Placental epithelial cell (primary cell): Measurements from ENCODE around the gene TLCD3B. TPM values are rescaled to one million over a fixed set of nuclear protein-coding genes. Genes with fewer than 3 reads are reported as not detected.

Experiments used
- total RNA-seq: library from RNA; depleted of rRNA; stranded (reverse); fragments of >200 nt; gene quantifications from 2 replicates; pipeline ENCODE4 v1.2.3, GENCODE V29; 2012

Gene TLCD3B, protein sequence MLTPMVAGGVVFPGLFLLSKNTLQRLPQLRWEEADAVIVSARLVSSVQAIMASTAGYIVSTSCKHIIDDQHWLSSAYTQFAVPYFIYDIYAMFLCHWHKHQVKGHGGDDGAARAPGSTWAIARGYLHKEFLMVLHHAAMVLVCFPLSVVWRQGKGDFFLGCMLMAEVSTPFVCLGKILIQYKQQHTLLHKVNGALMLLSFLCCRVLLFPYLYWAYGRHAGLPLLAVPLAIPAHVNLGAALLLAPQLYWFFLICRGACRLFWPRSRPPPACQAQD
- not detected in 2 replicates for total RNA-seq

DNA sequence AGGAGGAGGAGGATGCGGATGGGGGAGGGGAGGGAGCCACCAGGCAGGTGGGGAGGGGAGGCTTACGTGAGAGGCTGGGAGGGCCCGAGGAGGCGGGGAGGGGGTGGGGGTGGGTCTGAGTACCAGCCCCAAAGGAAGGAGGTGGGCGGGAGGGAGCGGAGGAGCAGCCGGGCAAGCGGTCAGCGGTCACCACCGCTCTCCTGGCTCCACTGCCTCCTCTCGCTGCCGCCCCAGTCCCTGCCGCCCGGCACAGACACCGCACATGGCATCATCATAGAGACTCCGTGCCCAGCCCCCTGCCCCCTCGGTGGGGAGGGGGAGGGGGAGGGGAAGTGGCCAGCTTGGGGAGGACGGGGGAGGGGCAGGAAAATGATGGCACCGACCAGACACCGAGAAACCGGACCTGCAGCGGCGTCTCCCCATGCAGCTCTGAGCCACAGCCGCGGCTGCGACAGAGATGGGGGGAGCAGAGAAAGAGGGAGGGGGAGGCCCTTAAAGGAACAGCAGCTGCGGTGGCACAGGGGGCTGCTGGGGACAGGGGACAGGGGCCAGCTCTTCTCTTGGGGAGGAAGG, at the start of gene TLCD3B:
TSS of gene TLCD3B (minus strand) at position 431 of the 573 bp plus-strand sequence. CDS start 744 bp downstream, outside the sequence.

DNA sequence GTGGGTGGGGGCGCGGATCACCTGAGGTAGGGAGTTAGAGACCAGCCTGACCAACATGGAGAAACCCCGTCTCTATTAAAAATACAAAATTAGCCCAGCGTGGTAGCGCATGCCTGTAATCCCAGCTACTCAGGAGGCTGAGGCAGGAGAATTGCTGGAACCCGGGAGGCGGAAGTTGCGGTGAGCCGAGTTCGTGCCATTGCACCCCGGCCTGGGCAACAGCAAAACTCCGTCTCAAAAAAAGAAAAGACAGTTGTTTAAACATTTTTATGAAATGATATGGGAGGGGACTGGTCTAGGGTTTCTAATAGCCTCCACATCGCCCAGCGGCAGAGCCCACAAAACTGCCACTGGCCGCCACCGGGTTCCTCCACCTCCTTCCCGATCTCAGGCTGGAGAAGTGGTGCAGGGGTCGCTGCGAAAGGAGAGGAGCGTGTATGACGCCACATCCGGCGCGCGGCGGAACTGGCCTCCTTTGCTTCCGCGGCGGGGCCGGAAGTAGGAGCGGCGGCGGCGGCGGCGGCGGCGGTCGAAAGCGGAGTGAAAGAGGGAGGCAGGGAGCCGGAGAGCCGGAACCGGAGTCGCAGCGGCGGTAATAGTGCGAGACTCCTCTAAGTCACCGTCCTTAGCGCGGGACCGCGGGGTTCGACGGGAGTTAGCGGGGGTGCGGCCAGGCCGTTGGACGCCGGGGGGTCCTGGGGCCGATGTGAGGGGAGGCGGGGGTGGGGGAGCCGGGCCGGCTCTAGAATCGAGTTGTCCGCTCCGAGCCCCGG, 44.6 kb upstream of the TLCD3B start, which contains the start of gene PPP4C:
TSS of gene PPP4C (plus strand) at position 492 of the 773 bp plus-strand sequence. CDS start 384 bp downstream, outside the sequence.

DNA sequence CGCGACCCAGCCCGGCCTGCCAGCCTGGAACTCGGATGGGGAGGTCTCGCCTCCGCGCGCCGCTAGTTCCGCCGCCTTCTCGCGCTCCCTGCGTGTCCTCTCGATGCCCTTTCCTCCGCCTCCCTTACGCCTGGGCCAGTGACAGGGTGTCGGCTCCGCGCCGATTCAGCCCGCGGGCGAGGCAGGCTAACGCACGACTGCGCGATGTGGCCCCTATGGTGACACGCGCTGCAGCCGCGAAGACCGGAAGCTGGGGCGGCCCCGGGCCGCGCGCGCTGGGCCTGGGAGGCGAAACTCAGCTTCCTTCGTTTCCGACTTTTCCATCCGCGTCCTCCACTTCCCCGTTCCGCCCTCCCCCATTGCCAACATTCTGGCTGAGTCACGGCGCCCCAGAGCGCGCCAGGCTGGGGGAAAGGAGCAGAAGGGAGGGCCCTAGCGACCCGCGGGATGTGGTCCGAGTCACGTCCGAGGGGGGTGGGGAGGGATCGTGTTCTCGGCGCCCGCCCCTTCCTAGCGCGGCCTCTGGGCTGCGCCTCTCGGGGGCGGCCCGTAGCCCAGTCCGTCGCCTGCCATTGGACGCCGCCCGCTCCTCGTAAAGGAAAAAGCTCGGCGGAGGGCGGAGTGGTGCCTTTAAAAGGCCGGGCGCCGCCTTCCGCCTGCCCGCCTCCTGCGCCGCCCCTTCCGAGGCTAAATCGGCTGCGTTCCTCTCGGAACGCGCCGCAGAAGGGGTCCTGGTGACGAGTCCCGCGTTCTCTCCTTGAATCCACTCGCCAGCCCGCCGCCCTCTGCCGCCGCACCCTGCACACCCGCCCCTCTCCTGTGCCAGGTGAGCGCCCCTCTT, 34.3 kb upstream of the TLCD3B start, which contains the start of gene ALDOA:
TSS of gene ALDOA (plus strand) at position 659 of the 841 bp plus-strand sequence. CDS start 1,138 bp downstream, outside the sequence.

DNA sequence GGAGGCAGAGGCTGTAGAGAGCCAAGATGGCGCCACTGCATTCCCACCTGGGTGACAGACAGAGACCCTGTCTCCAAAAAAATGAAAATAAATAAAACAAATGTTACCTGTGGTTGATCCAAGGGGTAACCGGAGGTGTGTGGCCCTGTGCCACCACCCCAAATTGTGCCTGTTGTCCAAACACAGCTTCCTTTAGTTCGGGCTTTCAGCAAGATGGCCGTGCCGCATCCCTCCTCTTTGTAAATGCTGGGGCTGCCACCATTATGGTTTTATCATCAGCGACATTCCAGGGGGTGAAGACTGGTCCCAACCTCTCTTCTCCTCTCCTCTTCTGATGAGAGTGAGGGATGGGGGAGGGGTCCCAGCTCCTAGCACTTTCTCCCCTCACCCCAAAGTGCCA, 8.2 kb downstream of the TLCD3B start, which contains the start of gene C16orf92:
TSS of gene C16orf92 (plus strand) at position 312 of the 400 bp plus-strand sequence. CDS start 143 bp downstream, outside the sequence.

DNA sequence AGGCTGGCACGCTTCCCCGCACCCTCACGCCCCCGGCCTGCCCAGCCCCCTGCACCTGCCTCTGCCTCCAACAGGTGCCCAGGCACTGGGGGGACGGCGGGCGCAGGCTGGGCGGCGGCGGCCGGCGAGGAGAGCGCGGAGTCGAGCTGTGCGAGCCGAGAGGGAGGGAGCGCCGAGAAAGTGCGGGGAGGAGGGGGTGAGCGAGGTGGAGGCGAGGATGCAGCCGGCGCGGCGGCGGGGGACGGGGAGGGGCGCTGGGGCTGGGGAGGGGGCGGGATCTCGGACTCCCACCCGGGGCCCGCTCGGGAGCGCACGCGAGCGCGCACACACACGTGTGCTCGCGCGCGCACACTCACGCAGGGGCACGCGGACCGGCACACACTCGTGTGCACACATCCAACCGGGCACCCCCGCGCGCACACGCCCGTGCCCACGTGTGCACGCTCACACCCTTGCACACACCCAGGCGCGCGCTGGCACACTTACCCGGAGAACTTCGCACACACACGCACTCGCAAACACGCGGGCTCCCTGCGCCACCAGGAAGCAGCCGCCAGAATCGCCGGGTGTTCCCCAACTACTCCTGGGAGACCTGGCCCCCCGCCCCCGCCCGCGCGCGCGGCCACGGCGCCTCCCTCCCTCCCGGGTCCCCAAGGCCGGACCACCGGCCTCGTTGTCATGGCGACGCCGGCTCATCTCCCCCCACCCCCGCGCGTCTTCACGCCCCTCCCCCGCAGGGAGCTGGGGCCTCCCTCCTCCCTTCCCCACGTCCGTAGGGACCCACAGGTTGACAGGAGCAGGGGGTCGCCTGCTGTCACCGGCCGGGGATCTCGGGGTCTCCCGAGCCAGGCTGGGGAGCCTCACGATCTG, 20.0 kb downstream of the TLCD3B start, which contains the start of gene DOC2A:
TSS of gene DOC2A (minus strand) at position 184 of the 870 bp plus-strand sequence. CDS start 805 bp downstream, outside the sequence.

DNA sequence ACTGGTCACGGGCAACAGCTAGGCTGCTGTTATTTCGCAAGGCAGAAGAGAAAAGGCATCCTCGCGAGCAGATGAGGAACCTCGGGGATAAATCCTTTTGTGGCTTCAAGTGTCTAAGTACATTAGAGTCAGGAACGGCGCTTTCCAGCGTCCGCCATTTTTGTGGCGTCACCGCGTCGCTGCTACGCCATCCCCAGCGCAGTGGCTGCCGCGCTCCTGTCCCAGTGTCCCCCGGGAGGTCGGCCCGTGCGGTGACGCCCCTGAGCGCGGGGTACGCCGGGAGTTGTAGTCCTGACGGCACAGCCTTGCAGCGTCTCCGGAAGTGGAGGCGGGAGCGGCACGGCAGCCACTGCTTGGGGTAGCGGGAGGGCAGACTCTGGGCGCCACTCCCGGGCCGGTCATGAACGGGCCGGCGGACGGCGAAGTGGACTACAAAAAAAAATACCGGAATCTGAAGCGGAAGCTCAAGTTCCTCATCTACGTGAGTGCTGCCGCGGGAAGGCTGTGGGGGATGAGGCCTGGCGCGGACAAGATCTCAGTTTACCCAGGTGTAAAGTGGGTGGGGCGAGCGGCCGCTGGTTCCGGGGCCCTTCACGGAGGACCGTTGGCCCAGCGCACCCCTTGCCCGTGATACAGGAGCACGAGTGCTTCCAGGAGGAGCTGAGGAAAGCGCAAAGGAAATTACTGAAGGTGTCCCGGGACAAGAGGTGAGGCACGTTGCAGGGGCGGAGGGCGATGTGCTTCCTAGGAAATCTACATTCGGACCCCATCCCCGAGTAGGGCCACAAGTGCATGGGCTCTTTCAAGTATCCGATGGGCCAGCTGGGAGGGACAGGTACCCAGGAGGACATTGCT, 34.9 kb downstream of the TLCD3B start, which contains the start of gene INO80E:
TSS of gene INO80E (plus strand) at position 331 of the 855 bp plus-strand sequence. CDS start at position 401, 70 bp downstream.

DNA sequence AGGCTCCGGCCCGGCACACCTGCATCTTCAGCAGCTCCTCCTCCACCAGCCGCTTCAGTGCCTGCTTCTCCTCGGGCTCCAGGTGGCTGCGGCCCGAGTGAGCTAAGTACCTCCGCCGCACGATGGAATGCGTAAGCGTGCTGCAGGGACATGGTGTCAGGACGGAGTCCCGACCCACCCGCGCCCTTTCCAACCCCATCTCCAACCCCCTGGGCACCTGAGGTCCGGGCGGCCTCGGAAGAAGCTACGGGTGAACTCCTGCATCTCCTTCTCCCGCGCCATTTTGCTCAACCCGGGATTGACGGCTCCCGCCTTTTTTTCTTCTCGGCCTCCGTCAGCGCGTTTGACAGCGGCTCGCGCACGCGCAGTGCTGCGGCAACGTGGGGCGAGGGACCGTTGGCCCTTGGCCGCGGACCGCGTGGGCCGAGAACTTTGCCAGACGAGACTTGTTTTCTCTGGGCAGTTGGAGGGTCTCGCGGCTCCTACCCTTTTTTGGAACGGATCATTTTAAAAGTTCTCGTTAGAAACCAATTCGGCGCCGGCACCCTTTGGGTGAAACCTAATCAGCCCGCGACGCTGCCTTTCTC, 35.7 kb downstream of the TLCD3B start, which contains the start of gene HIRIP3:
TSS of gene HIRIP3 (minus strand) at position 294 of the 587 bp plus-strand sequence. CDS start at position 282, 12 bp downstream.

Other genes starting within 250 kb of the TLCD3B start
- gene KIF22, start 240.5 kb downstream of the TLCD3B start, total RNA-seq, result 40.1 and 81.7 TPM in 2 replicates
- gene MAZ, start 224.7 kb downstream of the TLCD3B start, total RNA-seq, result 411 and 461 TPM in 2 replicates
- 1.2 and 13.3 TPM in 2 replicates for gene PRRT2, start 219.1 kb downstream of the TLCD3B start, total RNA-seq
- gene PAGR1, start 215.1 kb downstream of the TLCD3B start, total RNA-seq, result 42.0 and 44.8 TPM in 2 replicates
- 38.1 and 71.7 TPM in 2 replicates for gene MVP, start 210.8 kb downstream of the TLCD3B start, total RNA-seq
- gene CDIPT, start 168.0 kb downstream of the TLCD3B start, total RNA-seq, result 66.7 and 80.3 TPM in 2 replicates
- 1.2 and 2.7 TPM in 2 replicates for gene SEZ6L2, start 131.7 kb downstream of the TLCD3B start, total RNA-seq
- gene ASPHD1, start 130.8 kb downstream of the TLCD3B start, total RNA-seq, result 0.79 TPM in 1 of 2 replicates, not detected in the other
- gene KCTD13, start 105.0 kb downstream of the TLCD3B start, total RNA-seq, result 13.0 and 15.7 TPM in 2 replicates
- gene TMEM219, start 69.2 kb downstream of the TLCD3B start, total RNA-seq, result 65.6 and 66.7 TPM in 2 replicates
- 65.2 and 74.3 TPM in 2 replicates for gene TAOK2, start 57.4 kb downstream of the TLCD3B start, total RNA-seq
- gene HIRIP3, start 35.7 kb downstream of the TLCD3B start, total RNA-seq, result 9.8 and 10.5 TPM in 2 replicates
- 34.9 and 52.2 TPM in 2 replicates for gene INO80E, start 35.0 kb downstream of the TLCD3B start, total RNA-seq
- gene DOC2A, start 20.2 kb downstream of the TLCD3B start, total RNA-seq, result not detected in 2 replicates
- not detected in 2 replicates for gene C16orf92, start 8.1 kb downstream of the TLCD3B start, total RNA-seq
- 572 and 1,018 TPM in 2 replicates for gene ALDOA, start 34.5 kb upstream of the TLCD3B start, total RNA-seq
- gene PPP4C, start 44.7 kb upstream of the TLCD3B start, total RNA-seq, result 273 and 323 TPM in 2 replicates
- 1.6 and 4.7 TPM in 2 replicates for gene TBX6, start 60.7 kb upstream of the TLCD3B start, total RNA-seq
- gene YPEL3, start 64.9 kb upstream of the TLCD3B start, total RNA-seq, result 44.5 and 59.7 TPM in 2 replicates
- gene GDPD3, start 82.3 kb upstream of the TLCD3B start, total RNA-seq, result 1.1 and 2.7 TPM in 2 replicates
- 36.5 and 36.7 TPM in 2 replicates for gene MAPK3, start 91.9 kb upstream of the TLCD3B start, total RNA-seq
- gene CORO1A, start 152.3 kb upstream of the TLCD3B start, total RNA-seq, result 5.1 and 5.7 TPM in 2 replicates
- 42.0 and 117 TPM in 2 replicates for gene BOLA2B, start 162.4 kb upstream of the TLCD3B start, total RNA-seq
- 21.9 and 46.3 TPM in 2 replicates for gene SLX1A, start 162.6 kb upstream of the TLCD3B start, total RNA-seq
- gene SULT1A3, start 168.0 kb upstream of the TLCD3B start, total RNA-seq, result 4.1 and 4.7 TPM in 2 replicates
- gene NPIPB13, start 217.2 kb upstream of the TLCD3B start, total RNA-seq, result 0.33 and 0.39 TPM in 2 replicates